GM13976 (cell line): Measurements from ENCODE around the gene COQ9.
A peak's percentile ranks its signal among the peaks of the same experiment; 100 is the strongest.

Experiments
- DNase-seq: peaks from one replicate; pipeline ENCODE4 v3.0.0; 2012; ENCODE audit warnings: low spot score
- CTCF ChIP-seq: IDR thresholded peaks from 2 replicates; pipeline ENCODE4 v1.5.1; 2012; ENCODE audit warnings: borderline replicate concordance, mild to moderate bottlenecking; ENCODE audit not compliant: insufficient read depth; ENCODE audit errors: extremely low read depth, missing control alignments, control extremely low read depth
- in situ Hi-C: fragments of 300-500 bp; cut with MboI; formaldehyde crosslinking; loops from one replicate; pipeline ENCODE4 v1.12.0; 2022; ENCODE audit warnings: low sequenced_read_pairs, mixed read lengths, inconsistent platforms; ENCODE audit not compliant: unreplicated experiment

The COQ9 gene

GRCh38 chr16:57413733-57414132 is 33.5 kb upstream of the COQ9 start:
- in situ Hi-C loops, result loop anchor here (25.0 kb wide), 1 partner anchor 326 kb away; the partner anchor contains the start of gene CPNE2
- peak; percentile 40 for DNase-seq
- no peak for TF ChIP-seq CTCF

DNA sequence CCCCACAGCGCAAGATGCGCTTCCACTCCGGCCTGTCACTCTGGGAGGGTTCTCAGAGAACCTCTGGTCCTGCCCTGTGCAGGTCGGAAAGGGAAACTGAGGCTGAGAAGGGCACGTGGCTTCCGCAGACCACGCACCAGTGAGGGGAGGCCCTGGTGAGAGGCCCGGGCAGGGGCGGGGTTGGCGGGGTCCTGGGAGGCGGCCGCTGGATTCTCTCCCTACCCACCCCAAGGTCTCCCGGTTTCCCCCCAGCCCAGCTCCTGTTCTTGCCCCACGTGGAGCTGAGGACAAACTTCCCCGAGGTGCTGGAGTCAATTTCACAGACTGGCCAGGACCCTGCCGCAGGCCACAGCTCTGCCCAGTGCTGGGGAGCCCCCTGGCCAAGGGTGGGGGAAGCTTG is 31.2 kb upstream of the COQ9 start:
- in situ Hi-C loops, result loop anchor here (5.0 to 25.0 kb wide), 2 partner anchors 114 to 329 kb away; partner anchors contain the start of gene CPNE2
- no peak for TF ChIP-seq CTCF
- DNase-seq, result no peak

DNA sequence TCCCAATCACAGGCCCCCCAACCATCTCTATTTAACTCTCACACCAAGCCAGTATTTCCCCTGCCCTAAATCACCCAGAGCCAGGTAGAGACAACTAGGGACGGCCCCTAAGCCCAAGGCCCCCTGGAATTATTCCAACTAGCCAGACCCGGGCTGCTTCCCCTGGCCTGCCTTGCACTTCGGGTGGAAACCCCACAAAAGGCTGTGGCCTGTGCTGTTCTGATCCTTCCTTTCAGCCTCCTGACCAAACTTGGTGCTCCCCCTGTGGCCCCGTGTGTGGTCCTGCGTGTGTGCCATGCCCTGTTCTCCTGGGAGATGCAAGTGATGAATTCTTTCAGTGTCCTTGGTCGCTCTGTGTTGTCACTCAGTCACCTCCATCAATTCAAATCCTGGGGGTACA is 27.8 kb upstream of the COQ9 start:
- in situ Hi-C loops, result loop anchor here (5.0 to 25.0 kb wide), 2 partner anchors 117 to 332 kb away; partner anchors contain the start of gene CPNE2
- no peak for TF ChIP-seq CTCF
- DNase-seq, result no peak

GRCh38 chr16:57422026-57422944 is 25.0 kb upstream of the COQ9 start:
- in situ Hi-C loops, result loop anchor here (25.0 kb wide), 1 partner anchor 335 kb away; the partner anchor contains the start of gene CPNE2
- no peak for DNase-seq
- peak; percentile 9 for TF ChIP-seq CTCF

GRCh38 chr16:57423152-57423551 is 24.1 kb upstream of the COQ9 start:
- TF ChIP-seq CTCF, result no peak
- in situ Hi-C loops, result loop anchor here (25.0 kb wide), 1 partner anchor 336 kb away; the partner anchor contains the start of gene CPNE2
- DNase-seq, result no peak

- no peak for DNase-seq
- in situ Hi-C loops, result loop anchor here (25.0 kb wide), 1 partner anchor 337 kb away; the partner anchor contains the start of gene CPNE2
- no peak for TF ChIP-seq CTCF
Observed at GRCh38 chr16:57424583-57424982, 22.7 kb upstream of the COQ9 start.
